ENCODE data around the gene BRSK2.
"Not testable (repeated sequence)": the region's sequence is repeated elsewhere in the genome, so short reads cannot be mapped to it uniquely, and the experiment has no call there.

- TF ChIP-seq, protein P1, sequence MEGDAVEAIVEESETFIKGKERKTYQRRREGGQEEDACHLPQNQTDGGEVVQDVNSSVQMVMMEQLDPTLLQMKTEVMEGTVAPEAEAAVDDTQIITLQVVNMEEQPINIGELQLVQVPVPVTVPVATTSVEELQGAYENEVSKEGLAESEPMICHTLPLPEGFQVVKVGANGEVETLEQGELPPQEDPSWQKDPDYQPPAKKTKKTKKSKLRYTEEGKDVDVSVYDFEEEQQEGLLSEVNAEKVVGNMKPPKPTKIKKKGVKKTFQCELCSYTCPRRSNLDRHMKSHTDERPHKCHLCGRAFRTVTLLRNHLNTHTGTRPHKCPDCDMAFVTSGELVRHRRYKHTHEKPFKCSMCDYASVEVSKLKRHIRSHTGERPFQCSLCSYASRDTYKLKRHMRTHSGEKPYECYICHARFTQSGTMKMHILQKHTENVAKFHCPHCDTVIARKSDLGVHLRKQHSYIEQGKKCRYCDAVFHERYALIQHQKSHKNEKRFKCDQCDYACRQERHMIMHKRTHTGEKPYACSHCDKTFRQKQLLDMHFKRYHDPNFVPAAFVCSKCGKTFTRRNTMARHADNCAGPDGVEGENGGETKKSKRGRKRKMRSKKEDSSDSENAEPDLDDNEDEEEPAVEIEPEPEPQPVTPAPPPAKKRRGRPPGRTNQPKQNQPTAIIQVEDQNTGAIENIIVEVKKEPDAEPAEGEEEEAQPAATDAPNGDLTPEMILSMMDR (IDR thresholded peaks at IDR 0.05; ENCODE audit: low read length) = not testable (repeated sequence)
- TF ChIP-seq EZH2 (IDR thresholded peaks at IDR 0.05; ENCODE audit: borderline replicate concordance, low read length) = not testable (repeated sequence)
Measured at GRCh38 chr11:1409852-1410125, 20.1 kb downstream of the BRSK2 start.
